ENCODE measurements around the gene CD3D.

CD3D gene

DNA sequence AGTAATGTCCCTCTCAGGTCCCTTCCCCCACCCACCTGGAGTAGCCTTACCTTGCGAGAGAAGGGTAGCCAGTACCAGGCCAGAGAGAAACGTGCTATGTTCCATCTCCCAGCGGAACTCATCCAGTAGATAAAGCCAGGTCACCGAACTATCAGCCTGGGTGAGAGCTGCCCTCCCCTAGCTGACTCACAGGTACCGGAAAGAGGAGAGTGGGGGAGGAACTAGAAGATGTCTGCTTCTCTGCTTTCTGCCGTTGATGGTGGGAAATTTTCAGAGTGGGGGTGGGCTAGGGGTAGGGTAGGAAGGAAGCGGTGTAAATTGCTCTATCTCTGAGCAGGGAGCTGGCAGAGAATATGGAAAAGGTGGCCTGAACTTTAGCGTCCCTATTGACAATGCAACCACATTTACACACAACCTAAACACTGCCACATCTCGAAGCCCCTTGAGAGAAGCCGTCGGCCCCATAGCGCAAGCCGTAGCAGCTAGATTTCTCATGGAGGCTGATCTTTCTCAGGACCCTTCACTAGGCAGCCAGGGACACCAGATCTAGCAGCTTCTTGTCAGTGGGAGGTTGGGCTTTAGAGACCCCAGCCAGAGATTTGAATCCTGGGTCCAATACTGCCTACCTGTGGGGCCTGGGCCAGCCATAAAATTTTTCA is at the start of gene CD3D:
Gene CD3D, minus strand, starts transcription at position 203 of the 659 bp plus-strand sequence. Its CDS starts 98 bp downstream, at position 105.
- DNase-seq (ENCODE audit: low read depth): no peak

DNA sequence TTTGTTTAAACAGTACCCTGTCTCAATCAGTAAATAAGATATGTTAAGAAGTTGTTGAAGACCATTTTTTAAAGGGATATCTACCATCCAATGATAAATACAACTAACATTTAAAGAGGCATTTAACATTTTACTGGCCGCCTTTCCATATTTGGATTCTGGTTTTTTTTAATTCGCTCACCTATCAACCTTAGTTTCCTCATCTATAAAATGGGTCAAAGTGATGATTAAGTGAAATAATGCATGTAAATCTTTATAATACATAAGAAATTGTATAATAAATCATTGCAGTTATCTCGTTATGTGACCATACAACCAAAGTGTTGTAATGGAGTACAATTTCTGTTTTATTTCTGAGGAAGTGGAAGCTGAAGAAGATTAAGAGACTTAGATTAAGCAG is 41.2 kb upstream of the CD3D start:
- DNase-seq (ENCODE audit: low read depth): no peak

DNA sequence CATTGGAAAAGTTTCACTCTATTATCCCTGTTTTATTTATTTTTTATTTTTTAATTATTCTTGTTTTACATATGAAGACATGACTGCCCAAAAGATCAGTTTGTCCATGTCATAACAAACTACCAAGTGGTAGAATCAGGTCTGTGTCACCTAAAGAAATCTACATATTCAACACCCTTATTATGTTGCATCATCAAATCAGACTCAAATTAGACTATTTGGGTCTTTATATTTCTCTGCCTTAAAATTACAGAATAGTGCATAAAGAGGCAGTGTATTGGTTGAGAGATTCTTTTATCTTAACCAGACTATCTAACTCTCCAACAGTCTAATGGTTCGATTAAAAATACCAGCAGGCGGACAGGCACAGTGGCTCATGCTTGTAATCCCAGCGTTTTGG is 40.4 kb upstream of the CD3D start:
- no peak for DNase-seq (ENCODE audit: low read depth)

DNA sequence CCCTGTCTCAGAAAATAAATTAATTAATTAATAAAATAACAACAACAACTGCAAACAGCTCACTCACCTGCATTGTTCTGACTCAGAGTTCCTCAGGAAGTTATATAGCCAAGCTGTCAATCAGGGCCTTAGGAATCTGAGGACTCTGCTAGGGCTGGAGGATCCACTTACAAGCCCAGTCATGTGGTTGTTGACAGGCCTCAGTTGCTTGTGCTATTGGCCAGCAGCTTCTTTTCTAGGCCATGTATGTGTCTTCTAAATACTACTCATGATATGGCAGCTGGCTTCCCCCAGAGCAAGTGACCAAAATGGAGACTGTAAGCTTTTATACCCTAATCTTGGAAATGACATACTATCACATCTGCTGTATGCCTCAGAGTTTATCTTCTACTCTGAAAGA is 38.1 kb upstream of the CD3D start:
- no peak for DNase-seq (ENCODE audit: low read depth)

DNA sequence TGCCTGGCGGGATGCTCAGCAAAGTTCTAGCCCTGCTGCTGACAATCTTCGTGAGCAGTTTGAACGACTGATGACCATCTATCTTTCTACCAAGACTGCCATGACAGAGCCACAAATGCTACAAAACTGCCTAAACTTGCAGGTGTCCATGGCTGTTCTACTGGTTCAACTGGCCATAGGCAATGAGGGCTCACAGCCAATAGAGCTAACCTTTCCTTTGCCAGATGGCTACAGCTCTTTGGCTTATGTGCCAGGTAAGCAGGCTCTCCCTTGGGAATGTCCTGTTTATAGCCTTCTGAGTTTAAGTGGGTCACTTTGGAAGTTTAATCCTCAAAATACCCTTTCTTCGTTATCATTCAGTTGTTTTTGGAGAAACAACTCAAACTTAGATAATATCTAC is 37.0 kb upstream of the CD3D start:
- DNase-seq (ENCODE audit: low read depth): no peak

DNA sequence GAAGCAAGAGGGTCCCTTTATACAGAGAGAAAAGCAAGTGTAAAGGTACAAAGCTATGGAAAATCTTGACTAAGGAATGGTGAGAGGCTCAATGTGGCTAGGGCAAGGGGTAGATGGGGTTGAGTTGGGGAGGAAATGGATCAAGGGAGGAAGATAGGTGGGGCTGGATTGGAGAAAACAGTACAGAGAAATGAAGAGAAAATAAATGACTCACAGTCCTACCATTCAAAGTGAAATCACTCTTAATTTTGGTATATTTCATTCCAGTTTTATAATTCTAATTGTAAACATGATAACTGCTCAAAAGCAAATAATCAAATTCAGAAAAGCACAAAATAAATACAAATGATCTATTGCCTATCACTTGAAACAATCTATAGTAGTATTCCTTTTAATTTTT is 33.5 kb upstream of the CD3D start:
- DNase-seq (ENCODE audit: low read depth): no peak

DNA sequence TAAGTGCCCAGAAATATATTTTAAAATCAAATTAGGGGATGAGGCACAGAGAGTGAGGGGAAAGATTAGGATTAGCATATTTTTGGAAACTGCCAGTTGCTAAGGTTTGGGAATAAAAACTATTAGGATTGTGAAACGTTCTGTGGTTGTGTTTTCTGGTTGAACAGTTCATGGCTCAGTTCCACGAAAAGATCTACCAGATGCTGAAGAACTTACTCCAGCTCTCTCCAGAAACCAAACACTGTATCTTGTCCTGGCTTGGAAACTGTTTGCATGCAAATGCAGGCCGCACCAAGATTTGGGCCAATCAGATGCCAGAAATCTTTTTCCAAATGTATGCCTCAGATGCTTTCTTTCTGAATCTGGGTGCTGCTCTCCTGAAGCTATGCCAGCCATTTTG is 32.2 kb upstream of the CD3D start:
- DNase-seq (ENCODE audit: low read depth): peak; percentile 61

DNA sequence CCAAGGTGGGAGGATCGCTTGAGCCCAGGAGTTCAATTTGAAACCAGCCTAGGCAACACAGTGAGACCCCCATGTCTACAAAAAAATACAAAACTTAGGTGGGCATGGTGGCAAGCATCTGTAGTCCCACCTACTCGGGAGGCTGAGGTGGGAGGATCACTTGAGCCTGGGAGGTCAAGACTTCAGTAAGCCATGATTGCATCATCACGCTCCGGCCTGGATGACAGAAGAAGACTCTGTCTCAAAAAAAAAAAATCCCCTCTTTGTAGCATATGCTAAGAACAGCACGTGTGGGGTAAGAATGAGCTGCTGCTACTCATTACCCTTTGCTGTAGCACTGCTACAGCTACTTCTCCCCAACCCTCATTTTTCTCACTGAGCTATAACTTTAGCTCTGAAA is 31.4 kb upstream of the CD3D start:
- no peak for DNase-seq (ENCODE audit: low read depth)

DNA sequence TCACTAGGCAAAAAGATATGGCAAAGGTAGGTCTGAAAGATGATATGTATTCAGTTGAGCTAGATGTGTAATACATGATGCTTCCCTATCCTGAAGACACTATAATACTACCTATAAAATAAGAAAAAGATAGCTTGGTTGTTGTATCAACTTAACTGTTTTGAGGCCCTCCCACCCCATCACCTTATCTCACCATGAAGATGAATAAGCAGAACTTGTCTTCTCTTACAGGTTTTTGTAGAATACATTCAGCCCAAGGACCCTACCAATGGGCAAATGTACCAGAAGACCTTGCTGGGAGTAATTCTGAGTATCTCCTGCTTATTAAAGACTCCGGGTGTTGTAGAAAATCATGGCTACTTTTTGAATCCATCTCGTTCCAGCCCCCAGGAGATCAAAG is 30.8 kb upstream of the CD3D start:
- no peak for DNase-seq (ENCODE audit: low read depth)

DNA sequence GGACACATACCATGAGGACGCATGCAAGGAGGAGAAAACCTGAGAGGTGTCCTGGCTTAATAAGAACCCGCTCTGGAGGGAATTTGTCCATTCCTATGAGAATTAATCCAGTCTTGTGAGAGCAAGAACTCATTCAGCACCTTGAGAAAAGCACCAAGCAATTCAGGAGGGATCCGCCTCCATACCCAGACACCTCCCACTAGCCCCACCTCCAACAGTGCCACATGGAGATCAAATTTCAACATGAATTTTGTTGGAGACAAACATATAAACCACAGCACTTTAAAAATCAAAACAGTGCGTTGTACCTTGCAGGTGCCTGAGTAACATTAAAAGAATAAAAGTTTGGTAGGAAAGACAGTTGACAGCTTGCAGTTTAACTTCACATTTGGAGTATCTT is 28.3 kb upstream of the CD3D start:
- DNase-seq (ENCODE audit: low read depth): no peak

DNA sequence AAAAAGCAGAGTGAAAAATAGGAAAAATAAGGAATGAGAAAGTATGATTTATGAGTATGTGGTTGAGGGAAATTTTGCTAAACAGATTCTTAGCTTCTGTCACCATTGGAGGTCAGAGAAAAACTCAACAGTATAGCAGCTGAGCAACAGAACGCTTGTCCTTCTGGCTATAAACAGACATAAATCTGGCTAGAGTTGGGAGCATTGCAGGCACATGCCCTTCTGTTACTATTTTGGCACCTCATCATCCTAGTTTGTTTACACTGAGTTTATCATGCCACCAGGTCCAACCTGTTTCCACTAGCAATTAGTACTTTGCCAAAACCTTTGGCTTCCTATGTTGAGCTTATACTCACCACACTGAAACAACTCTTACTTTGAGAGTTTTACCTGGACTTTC is 23.8 kb upstream of the CD3D start:
- DNase-seq (ENCODE audit: low read depth): no peak

DNA sequence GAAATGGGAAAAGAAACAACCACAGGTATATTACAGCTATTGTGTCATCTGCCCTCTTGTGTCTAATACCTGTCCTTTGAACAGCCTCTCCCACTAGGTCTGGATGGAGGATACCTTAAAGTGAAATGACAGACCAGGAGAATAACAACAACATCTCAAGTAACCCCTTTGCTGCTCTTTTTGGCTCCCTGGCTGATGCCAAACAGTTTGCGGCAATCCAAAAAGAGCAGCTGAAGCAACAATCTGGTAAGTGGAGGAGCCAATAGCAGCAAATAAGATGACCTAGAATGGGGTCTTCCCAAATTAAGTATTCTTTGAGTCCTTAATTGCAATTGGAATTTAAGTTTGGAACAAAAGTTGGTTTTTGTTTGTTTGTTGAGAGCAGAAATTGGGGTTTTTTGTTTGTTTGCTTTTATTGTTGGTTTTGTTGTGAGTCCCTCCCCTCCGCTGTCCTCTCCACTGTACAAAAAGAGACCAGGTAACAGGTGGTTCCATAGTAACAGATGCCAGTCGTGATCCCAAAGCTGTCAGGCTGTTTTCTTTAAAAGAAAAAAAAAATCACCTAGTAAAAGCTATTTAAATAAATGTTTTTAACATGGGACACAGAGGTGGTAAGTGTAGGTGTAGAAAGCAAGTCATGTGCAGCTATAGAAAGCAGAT is 22.6 kb upstream of the CD3D start:
- DNase-seq (ENCODE audit: low read depth): no peak

DNA sequence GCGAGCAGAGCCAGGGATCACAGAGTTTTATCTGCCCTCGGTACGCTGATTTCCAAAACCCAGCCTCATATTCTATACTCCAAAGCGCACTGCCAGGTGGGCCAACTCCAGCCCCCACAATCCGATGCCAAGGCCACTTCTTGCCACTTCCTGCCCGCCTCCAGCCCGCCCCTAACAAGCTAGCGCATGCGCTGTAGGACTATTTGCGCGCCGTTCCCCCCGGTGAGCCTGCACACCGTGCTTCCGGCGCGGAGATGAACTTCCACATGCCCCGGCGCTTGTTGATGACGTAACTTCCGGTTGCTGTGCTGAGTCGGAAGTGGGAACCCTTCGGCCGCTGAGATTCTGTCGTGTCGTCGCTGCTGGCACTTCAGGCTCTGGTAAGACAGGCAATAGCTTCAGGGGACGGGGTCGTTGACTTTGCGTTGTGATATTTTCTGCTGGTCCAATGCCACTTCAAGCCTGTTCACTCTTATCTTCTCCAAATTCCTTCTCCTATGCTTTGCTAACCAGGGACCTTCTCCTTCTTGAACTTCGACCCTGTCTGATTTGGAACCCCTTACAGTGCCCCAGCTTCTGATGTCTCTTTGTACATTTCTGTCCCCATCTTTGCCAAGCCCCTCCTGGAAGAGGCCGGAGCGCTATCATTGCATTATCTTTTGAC is 16.9 kb upstream of the CD3D start, which contains the start of gene UBE4A:
Gene UBE4A, plus strand, starts transcription at position 306 of the 664 bp plus-strand sequence. CDS start 5,481 bp downstream, outside the sequence.
- DNase-seq (ENCODE audit: low read depth): peak; percentile 79

DNA sequence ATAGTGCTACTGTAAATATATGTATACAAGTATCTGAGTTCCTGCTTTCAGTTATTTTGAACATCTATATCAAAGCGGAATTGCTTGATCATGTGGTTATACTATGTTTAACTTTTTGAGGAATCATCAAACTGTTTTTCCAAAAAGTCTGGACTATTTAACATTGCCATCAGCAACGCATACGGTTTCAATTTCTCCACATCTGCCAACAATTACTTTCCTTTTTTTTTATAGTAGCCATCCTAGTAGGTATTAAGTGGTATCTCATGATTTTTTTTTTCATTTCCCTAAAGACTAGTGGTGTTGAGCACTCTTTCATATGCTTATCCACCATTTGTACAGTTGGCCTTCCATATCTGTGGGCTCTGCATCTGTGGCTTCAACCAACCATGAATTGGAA is 15.6 kb upstream of the CD3D start:
- DNase-seq (ENCODE audit: low read depth): no peak

DNA sequence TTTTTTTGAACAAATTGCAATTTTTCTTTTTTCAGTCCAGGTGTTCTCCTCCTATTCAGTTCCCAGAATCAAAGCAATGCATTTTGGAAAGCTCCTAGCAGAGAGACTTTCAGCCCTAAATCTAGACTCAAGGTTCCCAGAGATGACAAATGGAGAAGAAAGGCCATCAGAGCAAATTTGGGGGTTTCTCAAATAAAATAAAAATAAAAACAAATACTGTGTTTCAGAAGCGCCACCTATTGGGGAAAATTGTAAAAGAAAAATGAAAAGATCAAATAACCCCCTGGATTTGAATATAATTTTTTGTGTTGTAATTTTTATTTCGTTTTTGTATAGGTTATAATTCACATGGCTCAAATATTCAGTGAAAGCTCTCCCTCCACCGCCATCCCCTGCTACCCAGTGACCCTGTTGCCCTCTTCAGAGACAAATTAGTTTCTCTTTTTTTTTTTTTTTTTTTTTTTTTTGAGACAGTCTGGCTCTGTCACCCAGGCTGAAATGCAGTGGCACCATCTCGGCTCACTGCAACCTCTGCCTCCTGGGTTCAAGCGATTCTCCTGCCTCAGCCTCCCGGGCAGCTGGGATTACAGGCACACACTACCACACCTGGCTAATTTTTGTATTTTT is 10.7 kb upstream of the CD3D start:
- no peak for DNase-seq (ENCODE audit: low read depth)

DNA sequence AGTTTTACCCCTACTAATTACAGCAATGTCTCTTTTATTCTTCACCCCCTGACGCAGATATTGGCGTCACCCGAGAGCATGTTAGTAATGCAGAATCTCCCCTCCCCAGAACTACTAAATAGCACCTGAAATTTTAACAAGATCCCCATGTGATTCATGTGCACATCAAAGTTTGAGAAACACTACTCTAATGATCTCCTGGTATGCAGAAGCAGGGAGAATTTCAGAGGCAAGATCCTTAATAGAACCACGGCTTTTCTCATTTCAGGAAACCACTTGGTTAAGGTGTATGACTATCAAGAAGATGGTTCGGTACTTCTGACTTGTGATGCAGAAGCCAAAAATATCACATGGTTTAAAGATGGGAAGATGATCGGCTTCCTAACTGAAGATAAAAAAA is 7.0 kb upstream of the CD3D start:
- DNase-seq (ENCODE audit: low read depth): no peak

DNA sequence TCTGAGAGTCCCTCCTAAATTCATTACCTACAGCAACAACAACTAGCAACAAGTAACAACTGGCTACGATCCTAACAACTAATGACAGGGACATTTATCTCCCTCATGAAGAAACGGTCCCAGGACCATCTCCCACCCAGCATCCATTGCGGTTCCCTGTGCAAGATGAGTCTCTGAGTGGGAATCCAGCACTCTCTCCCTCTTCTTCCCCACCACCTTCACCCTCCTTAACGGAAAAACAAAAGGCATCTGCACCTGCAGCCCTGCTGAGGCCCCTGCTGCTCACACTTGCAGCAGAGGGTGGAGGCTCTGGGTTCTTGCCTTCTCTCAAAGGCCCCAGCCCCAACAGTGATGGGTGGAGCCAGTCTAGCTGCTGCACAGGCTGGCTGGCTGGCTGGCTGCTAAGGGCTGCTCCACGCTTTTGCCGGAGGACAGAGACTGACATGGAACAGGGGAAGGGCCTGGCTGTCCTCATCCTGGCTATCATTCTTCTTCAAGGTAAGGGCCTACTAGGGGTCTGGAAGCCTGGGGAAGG is 1.5 kb upstream of the CD3D start, which contains the start of gene CD3G:
Gene CD3G, plus strand, starts transcription at position 364 of the 535 bp plus-strand sequence. Its CDS starts 80 bp downstream, at position 444.
- DNase-seq (ENCODE audit: low read depth): no peak

DNA sequence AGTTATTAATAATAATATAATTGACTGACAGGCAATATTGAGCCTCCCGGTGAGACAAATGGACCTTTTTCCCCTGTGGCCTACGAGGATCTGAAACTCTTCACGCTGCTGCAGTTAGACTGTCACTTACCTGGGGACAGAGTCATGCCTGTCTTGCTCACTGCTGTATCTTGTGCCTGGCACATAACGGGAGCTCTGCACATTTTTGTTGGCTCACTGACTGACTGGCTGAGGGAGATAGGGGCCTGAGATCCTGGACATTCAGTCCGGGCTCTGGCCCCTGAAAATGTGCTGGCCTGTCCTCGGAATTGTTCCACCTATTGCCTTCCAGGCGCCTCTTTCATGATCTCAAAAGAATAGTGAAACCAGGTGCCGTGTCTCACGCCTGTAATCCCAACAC is 743 bp upstream of the CD3D start:
- DNase-seq (ENCODE audit: low read depth): no peak

DNA sequence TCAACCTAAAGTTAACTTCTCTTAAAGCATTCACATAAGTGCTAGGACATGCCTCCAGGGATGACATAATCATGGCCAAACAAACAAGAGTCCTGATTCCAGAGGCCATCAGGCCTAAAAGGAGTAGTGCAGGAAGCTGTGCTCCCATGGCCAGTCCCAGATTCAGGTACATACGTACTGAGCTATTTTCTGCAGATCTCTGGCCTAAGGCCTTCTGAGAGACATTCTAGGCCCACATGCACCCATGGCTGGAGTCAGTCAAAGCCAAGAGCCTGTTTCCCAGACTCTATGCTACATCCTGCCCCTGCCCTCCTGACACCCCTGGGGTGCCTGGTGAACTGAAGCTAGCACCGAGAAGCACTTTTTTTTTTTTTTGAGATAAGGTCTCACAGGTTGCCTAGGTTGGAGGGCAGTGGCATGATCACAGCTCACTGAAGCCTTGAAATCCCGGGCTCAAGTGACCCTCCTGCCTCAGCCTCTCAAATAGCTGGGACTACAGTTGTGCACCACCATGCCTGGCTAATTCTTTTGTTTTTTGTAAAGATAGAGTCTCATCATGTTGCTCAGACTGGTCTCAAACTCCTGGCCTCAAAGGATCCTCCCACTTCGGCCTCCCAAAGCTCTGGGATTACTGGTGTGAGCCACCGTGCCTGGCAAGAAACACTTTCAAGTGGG is 553 bp downstream of the CD3D start:
- DNase-seq (ENCODE audit: low read depth): no peak

DNA sequence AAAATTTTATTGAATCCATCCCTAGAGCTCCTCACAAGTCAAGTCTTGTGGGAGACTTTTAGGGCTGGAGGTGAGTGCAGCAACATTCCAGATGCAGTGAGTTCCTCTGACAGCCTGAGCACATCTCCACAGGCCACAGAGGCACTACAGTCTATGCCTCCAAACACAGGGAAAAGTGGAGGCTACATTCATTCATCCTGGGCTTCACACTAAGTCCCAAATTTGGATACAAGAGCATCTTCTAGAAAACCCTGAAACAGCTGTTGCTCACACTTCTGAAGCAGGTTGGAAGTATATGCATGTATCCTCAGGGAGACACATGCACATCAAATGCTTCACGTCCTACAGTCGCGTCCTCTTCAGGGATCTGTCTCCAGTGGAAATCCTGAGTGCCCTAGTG is 1.2 kb downstream of the CD3D start:
- no peak for DNase-seq (ENCODE audit: low read depth)

DNA sequence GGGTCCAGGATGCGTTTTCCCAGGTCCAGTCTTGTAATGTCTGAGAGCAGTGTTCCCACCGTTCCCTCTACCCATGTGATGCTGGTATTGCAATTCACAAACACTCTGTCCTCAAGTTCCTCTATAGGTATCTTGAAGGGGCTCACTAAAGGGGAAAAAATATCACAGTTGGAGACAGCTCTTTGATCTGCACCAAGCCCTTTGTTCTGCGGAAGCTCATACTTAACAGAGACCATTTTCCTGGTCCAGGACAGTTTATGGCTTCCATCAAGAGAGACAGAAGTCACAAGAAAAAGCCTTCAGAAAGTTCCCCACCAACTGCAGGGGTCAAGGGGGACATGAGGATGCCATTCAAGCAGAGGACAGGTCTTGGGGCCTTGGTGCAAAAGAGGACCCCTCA is 2.1 kb downstream of the CD3D start:
- no peak for DNase-seq (ENCODE audit: low read depth)
